Astrocyte (in vitro differentiated cells and primary cell): ENCODE results near the gene SOBP. TPM values are rescaled to one million over a fixed set of nuclear protein-coding genes. Genes with fewer than 3 reads are reported as not detected.

Source experiments
- DNase-seq: peaks from one replicate; pipeline ENCODE4 v3.0.0-alpha.2; 2010; ENCODE audit warnings: low read depth
- FAIRE-seq: peaks from 2 replicates; lab custom pipeline; 2011; peaks lifted over from hg19 to GRCh38; lab: Jason Lieb, UNC
- H2AFZ ChIP-seq: 2 replicates; pipeline ENCODE4 v1.6.0; 2012; ENCODE audit warnings: low read depth, low read length, inconsistent platforms
- H3K27ac ChIP-seq: 2 replicates; pipeline ENCODE4 v1.5.1; 2011; ENCODE audit warnings: low read depth, low read length, inconsistent platforms
- H3K27me3 ChIP-seq: 2 replicates; pipeline ENCODE4 v1.6.0; 2011; ENCODE audit warnings: low read length, inconsistent platforms; ENCODE audit not compliant: insufficient read depth
- H3K36me3 ChIP-seq: 2 replicates; pipeline ENCODE4 v1.5.1; 2011; ENCODE audit warnings: low read length, inconsistent platforms; ENCODE audit not compliant: insufficient read depth
- H3K4me1 ChIP-seq: 2 replicates; pipeline ENCODE4 v1.5.1; 2011; ENCODE audit warnings: low read length, inconsistent platforms; ENCODE audit not compliant: insufficient read depth
- H3K4me2 ChIP-seq: 2 replicates; pipeline ENCODE4 v1.6.0; 2012; ENCODE audit warnings: low read length, inconsistent platforms
- H3K4me3 ChIP-seq: 2 replicates; pipeline ENCODE4 v1.5.1; 2011; ENCODE audit warnings: low read depth, mild to moderate bottlenecking, low read length, inconsistent platforms; ENCODE audit not compliant: insufficient read depth
- H3K79me2 ChIP-seq: 2 replicates; pipeline ENCODE4 v1.6.0; 2012; ENCODE audit warnings: mild to moderate bottlenecking, low read length, inconsistent platforms; ENCODE audit not compliant: insufficient read depth
- H3K9ac ChIP-seq: 2 replicates; pipeline ENCODE4 v1.6.0; 2012; ENCODE audit warnings: mild to moderate bottlenecking, low read length, inconsistent platforms
- H3K9me3 ChIP-seq: 2 replicates; pipeline ENCODE4 v1.5.1; 2012; ENCODE audit warnings: low read depth, mild to moderate bottlenecking, low read length, inconsistent platforms; ENCODE audit not compliant: insufficient read depth
- H4K20me1 ChIP-seq: 2 replicates; pipeline ENCODE4 v1.6.0; 2012; ENCODE audit warnings: low read length, inconsistent platforms; ENCODE audit not compliant: insufficient read depth
- H3K27ac Mint-ChIP-seq: one replicate; pipeline ENCODE4 v1.8.0; 2021; ENCODE audit warnings: mild to moderate bottlenecking, mixed read lengths; ENCODE audit not compliant: unreplicated experiment
- H3K27me3 Mint-ChIP-seq: one replicate; pipeline ENCODE4 v1.8.0; 2021; ENCODE audit warnings: low read depth, mixed read lengths; ENCODE audit not compliant: unreplicated experiment
- H3K36me3 Mint-ChIP-seq: one replicate; pipeline ENCODE4 v1.8.0; 2021; ENCODE audit warnings: low read depth, mixed read lengths; ENCODE audit not compliant: unreplicated experiment
- H3K4me1 Mint-ChIP-seq: one replicate; pipeline ENCODE4 v1.8.0; 2021; ENCODE audit warnings: low read depth, mixed read lengths; ENCODE audit not compliant: unreplicated experiment
- H3K4me3 Mint-ChIP-seq: one replicate; pipeline ENCODE4 v1.8.0; 2021; ENCODE audit warnings: mild to moderate bottlenecking, moderate library complexity, mixed read lengths; ENCODE audit not compliant: unreplicated experiment
- H3K9me3 Mint-ChIP-seq: one replicate; pipeline ENCODE4 v1.8.0; 2021; ENCODE audit warnings: mild to moderate bottlenecking, mixed read lengths; ENCODE audit not compliant: unreplicated experiment
- CTCF ChIP-seq: IDR thresholded peaks from 2 replicates; pipeline ENCODE4 v1.5.1; 2011; ENCODE audit warnings: low read depth, mild to moderate bottlenecking, inconsistent platforms, low read length, moderate library complexity; ENCODE audit not compliant: insufficient read depth
- EZH2 ChIP-seq: IDR thresholded peaks from 2 replicates; pipeline ENCODE4 v1.6.1; 2012; ENCODE audit warnings: mild to moderate bottlenecking, low read length, inconsistent platforms; ENCODE audit not compliant: insufficient read depth
- total RNA-seq: library from RNA; stranded (reverse); gene quantifications from 2 replicates; pipeline ENCODE4 v1.2.1, GENCODE V29; 2021

Gene SOBP
- total RNA-seq, 1 donor from 2014 or later, result 4.7 TPM

- peak within 1 kb of the TSS; percentile 57 for H3K27ac ChIP-seq
- no peak for TF ChIP-seq EZH2
- peak; percentile 42 for TF ChIP-seq CTCF
- no peaks in the 10 kb centered on the region for H3K36me3 Mint-ChIP-seq
- H3K4me3 Mint-ChIP-seq, result peak within 1 kb of the TSS; percentile 91
- H3K27ac Mint-ChIP-seq, result peak within 1 kb of the TSS; percentile 86
- peak within 1 kb of the TSS; percentile 85 for H3K4me3 ChIP-seq
- no peak for FAIRE-seq
- H3K4me1 Mint-ChIP-seq, result peaks cover 2% of the 10 kb centered on the region
- H2AFZ ChIP-seq, result peak within 1 kb of the TSS; percentile 96
- no peaks in the 10 kb centered on the region for H3K9me3 Mint-ChIP-seq
- H3K79me2 ChIP-seq, result peaks cover 24% of the 10 kb centered on the region
- H3K4me2 ChIP-seq, result peak within 1 kb of the TSS; percentile 92
- H3K27me3 ChIP-seq, result no peaks in the 10 kb centered on the region
- no peaks in the 10 kb centered on the region for H4K20me1 ChIP-seq
- DNase-seq, result peak; percentile 95
- peak within 1 kb of the TSS; percentile 88 for H3K9ac ChIP-seq
- H3K36me3 ChIP-seq, result no peaks in the 10 kb centered on the region
- no peaks in the 10 kb centered on the region for H3K9me3 ChIP-seq
- no peaks in the 10 kb centered on the region for H3K27me3 Mint-ChIP-seq
- H3K4me1 ChIP-seq, result no peaks in the 10 kb centered on the region
These were observed 30.4 kb upstream of the SOBP start, which contains the start of gene PDSS2 for GRCh38 chr6:107459283-107460082. Gene PDSS2, minus strand, starts transcription at chr6:107459564. Its CDS starts 279 bp downstream, at chr6:107459285.

DNA sequence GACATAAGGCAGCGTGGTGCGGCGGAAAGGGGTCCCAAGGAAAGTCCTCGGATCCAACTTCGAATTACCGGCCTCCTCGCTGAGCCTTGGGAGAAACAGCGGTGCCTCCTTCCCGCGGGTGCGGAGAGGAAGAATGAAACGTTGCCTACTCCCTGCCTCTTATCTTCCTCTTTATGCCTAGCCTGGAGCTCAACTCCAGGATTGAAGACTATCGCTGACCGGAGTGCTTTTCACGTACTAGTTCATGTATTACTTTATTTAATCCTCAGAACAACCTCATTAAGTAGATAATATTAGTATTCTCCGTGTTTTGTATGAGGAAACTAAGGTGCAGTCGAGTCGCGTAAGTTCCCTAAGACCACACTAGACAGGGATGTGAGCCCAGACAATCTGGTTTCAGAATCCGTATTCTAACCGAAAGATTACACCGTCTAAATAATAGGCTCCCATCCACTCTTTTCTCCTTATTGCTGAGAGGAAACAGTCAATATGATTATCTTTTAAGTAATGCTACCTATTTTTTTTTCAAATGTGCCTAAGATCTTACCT lies 29.8 kb upstream of the SOBP start:
- Histone ChIP-seq H4K20me1 (no peaks in the 10 kb centered on the region), H3K4me2 (peak overlapping the region; percentile 92), H3K4me3 (peak overlapping the region; percentile 85), H3K27ac (peak overlapping the region; percentile 56), H2AFZ (peak overlapping the region; percentile 96), H3K9me3 (no peaks in the 10 kb centered on the region), H3K36me3 (no peaks in the 10 kb centered on the region), H3K4me1 (no peaks in the 10 kb centered on the region), H3K27me3 (no peaks in the 10 kb centered on the region), H3K9ac (peak overlapping the region; percentile 88), H3K79me2 (peaks cover 20% of the 10 kb centered on the region)
- Mint-ChIP-seq H3K4me3 (peak overlapping the region; percentile 91), H3K27ac (no peak overlapping the region), H3K4me1 (peaks cover 2% of the 10 kb centered on the region), H3K27me3 (no peaks in the 10 kb centered on the region), H3K36me3 (no peaks in the 10 kb centered on the region), H3K9me3 (no peaks in the 10 kb centered on the region)
- FAIRE-seq, result no peak
- TF ChIP-seq EZH2 (no peak), CTCF (no peak)
- no peak for DNase-seq
